ENCODE measurements around the gene OR52W1. TPM values are rescaled to one million over a fixed set of nuclear protein-coding genes. Genes with fewer than 3 reads are reported as not detected.

OR52W1 gene
- total RNA-seq, 3 donors from 2014 or later (not counting 1 experiment from before 2014, with no cell fraction given): not detected

- Mint-ChIP-seq H3K27ac (peak overlapping the region; percentile 89 to 90), H3K27me3 (ENCODE audit: low read depth in 2 of 2) (no peaks in the 10 kb centered on the region), H3K36me3 (no peaks in the 10 kb centered on the region), H3K4me1 (peaks cover 69 to 82% of the 10 kb centered on the region in 2 donors), H3K9me3 (peaks cover 0 to 3% of the 10 kb centered on the region in 2 donors), H3K4me3 (peak overlapping the region; percentile 82)
- WGBS (ENCODE audit: insufficient coverage): 6% methylated on average over 3 of the region's 3 CpGs
- peak; percentile 24 to 56 (median 54) for ATAC-seq
- no peaks in the 10 kb centered on the region for H3K27me3 ChIP-seq (ENCODE audit: control insufficient read depth, insufficient read depth, low read length)
- peaks cover 53% of the 10 kb centered on the region for H3K4me1 ChIP-seq (ENCODE audit: control insufficient read depth, insufficient read depth, low read length)
- H3K4me3 ChIP-seq (ENCODE audit: low read length): no peak overlapping the region
- H3K27ac ChIP-seq (ENCODE audit: low read length): peak overlapping the region; percentile 15
- no peaks in the 10 kb centered on the region for H3K9me3 ChIP-seq (ENCODE audit: control insufficient read depth, insufficient read depth, low read length)
- DNase-seq: peak in 1 of 2 donors; percentile 62
- no peak for TF ChIP-seq CTCF (IDR thresholded peaks at IDR 0.05)
- H3K36me3 ChIP-seq (ENCODE audit: control insufficient read depth, insufficient read depth, low read length): peaks cover 13% of the 10 kb centered on the region
- intact Hi-C loops (cut with micrococcal nuclease): loop anchor here (5.0 kb wide), 1 partner anchor 279 kb away; the partner anchor contains the start of genes ARFIP2 and TIMM10B
Observed at GRCh38 chr11:6203327-6203726, 4.3 kb downstream of the OR52W1 start.

- Histone ChIP-seq H3K36me3 (ENCODE audit: control insufficient read depth, insufficient read depth, low read length) (peaks cover 21% of the 10 kb centered on the region), H3K27me3 (ENCODE audit: control insufficient read depth, insufficient read depth, low read length) (no peaks in the 10 kb centered on the region), H3K4me1 (ENCODE audit: control insufficient read depth, insufficient read depth, low read length) (peaks cover 44% of the 10 kb centered on the region), H3K4me3 (ENCODE audit: low read length) (no peak overlapping the region), H3K27ac (ENCODE audit: low read length) (no peak overlapping the region), H3K9me3 (ENCODE audit: control insufficient read depth, insufficient read depth, low read length) (no peaks in the 10 kb centered on the region)
- DNase-seq: no peak
- peak overlapping the region; percentile 89 to 90 for H3K27ac Mint-ChIP-seq
- H3K9me3 Mint-ChIP-seq: peaks cover 0 to 3% of the 10 kb centered on the region in 2 donors
- no peak for TF ChIP-seq CTCF (IDR thresholded peaks at IDR 0.05)
- intact Hi-C loops (cut with micrococcal nuclease): loop anchor here (5.0 kb wide), 1 partner anchor 278 kb away; the partner anchor contains the start of genes ARFIP2 and TIMM10B
- no peak overlapping the region for H3K4me3 Mint-ChIP-seq
- 92% methylated on average over 1 of the region's 1 CpG for WGBS (ENCODE audit: insufficient coverage)
- peaks cover 63 to 74% of the 10 kb centered on the region in 2 donors for H3K4me1 Mint-ChIP-seq
- H3K36me3 Mint-ChIP-seq: peaks cover 7% of the 10 kb centered on the region
- H3K27me3 Mint-ChIP-seq (ENCODE audit: low read depth in 2 of 2): no peaks in the 10 kb centered on the region
- ATAC-seq: no peak
Observed at GRCh38 chr11:6204706-6205105, 5.7 kb downstream of the OR52W1 start.

- H3K4me1 ChIP-seq (ENCODE audit: control insufficient read depth, insufficient read depth, low read length): peaks cover 37% of the 10 kb centered on the region
- no peak within 1 kb of the TSS for H3K27ac ChIP-seq (ENCODE audit: low read length)
- H3K27me3 Mint-ChIP-seq (ENCODE audit: low read depth in 2 of 2): no peaks in the 10 kb centered on the region
- DNase-seq: no peak
- no peaks in the 10 kb centered on the region for H3K27me3 ChIP-seq (ENCODE audit: control insufficient read depth, insufficient read depth, low read length)
- H3K4me1 Mint-ChIP-seq: peaks cover 56 to 67% of the 10 kb centered on the region in 2 donors
- no peak within 1 kb of the TSS for H3K4me3 Mint-ChIP-seq
- ATAC-seq: no peak
- TF ChIP-seq CTCF (IDR thresholded peaks at IDR 0.05): no peak
- WGBS (ENCODE audit: insufficient coverage): no CpG with 5 or more reads among the region's 1 CpG
- H3K36me3 Mint-ChIP-seq: peaks cover 7% of the 10 kb centered on the region
- no peak within 1 kb of the TSS for H3K4me3 ChIP-seq (ENCODE audit: low read length)
- peaks cover 0 to 3% of the 10 kb centered on the region in 2 donors for H3K9me3 Mint-ChIP-seq
- peak within 1 kb of the TSS; percentile 89 to 90 for H3K27ac Mint-ChIP-seq
- H3K36me3 ChIP-seq (ENCODE audit: control insufficient read depth, insufficient read depth, low read length): peaks cover 27% of the 10 kb centered on the region
- intact Hi-C loops (cut with micrococcal nuclease): no loop called here
- H3K9me3 ChIP-seq (ENCODE audit: control insufficient read depth, insufficient read depth, low read length): no peaks in the 10 kb centered on the region
Observed at GRCh38 chr11:6205366-6205765, 6.3 kb downstream of the OR52W1 start, which contains the start of gene C11orf42. C11orf42 (plus strand) TSS chr11:6205557; CDS start chr11:6205616, 59 bp downstream.

Data from natural killer cell (primary cell).